ENCODE data around the gene CTF1.
A peak's percentile ranks its signal among the peaks of the same experiment; 100 is the strongest.
"Not testable (repeated sequence)": the region's sequence is repeated elsewhere in the genome, so short reads cannot be mapped to it uniquely, and the experiment has no call there.

The CTF1 gene

GRCh38 chr16:30896261-30896888 lies at the start of gene CTF1:
TSS of gene CTF1 (plus strand) at chr16:30896614. CDS start at chr16:30896644, 30 bp downstream.
- DNase-seq (ENCODE audit: low read depth) = no peak

GRCh38 chr16:30846649-30847402 lies 49.6 kb upstream of the CTF1 start:
- DNase-seq (ENCODE audit: low read depth) = no peak

GRCh38 chr16:30850246-30850645 lies 46.2 kb upstream of the CTF1 start:
- no peak for DNase-seq (ENCODE audit: low read depth)

- DNase-seq (ENCODE audit: low read depth) = no peak
Measured at GRCh38 chr16:30853758-30854157, 42.7 kb upstream of the CTF1 start.

- DNase-seq (ENCODE audit: low read depth) = no peak
Measured at GRCh38 chr16:30858111-30858495, 38.3 kb upstream of the CTF1 start.

- DNase-seq (ENCODE audit: low read depth) = no peak
Measured at GRCh38 chr16:30858829-30859423, 37.5 kb upstream of the CTF1 start.

GRCh38 chr16:30860729-30861128 lies 35.7 kb upstream of the CTF1 start:
- not testable (repeated sequence) for DNase-seq (ENCODE audit: low read depth)

- DNase-seq (ENCODE audit: low read depth) = not testable (repeated sequence)
Measured at GRCh38 chr16:30863178-30863577, 33.2 kb upstream of the CTF1 start.

- DNase-seq (ENCODE audit: low read depth) = no peak
Measured at GRCh38 chr16:30866031-30866430, 30.4 kb upstream of the CTF1 start.

GRCh38 chr16:30867747-30868146 lies 28.7 kb upstream of the CTF1 start:
- DNase-seq (ENCODE audit: low read depth) = no peak

GRCh38 chr16:30870904-30871303 lies 25.5 kb upstream of the CTF1 start:
- no peak for DNase-seq (ENCODE audit: low read depth)

GRCh38 chr16:30874244-30874820 lies 22.1 kb upstream of the CTF1 start:
- no peak for DNase-seq (ENCODE audit: low read depth)

GRCh38 chr16:30874821-30875717 lies 21.3 kb upstream of the CTF1 start:
- peak; percentile 73 for DNase-seq (ENCODE audit: low read depth)

- no peak for DNase-seq (ENCODE audit: low read depth)
Measured at GRCh38 chr16:30875871-30876801, 20.3 kb upstream of the CTF1 start.

- no peak for DNase-seq (ENCODE audit: low read depth)
Measured at GRCh38 chr16:30876867-30877266, 19.5 kb upstream of the CTF1 start.

GRCh38 chr16:30882429-30883310 lies 13.7 kb upstream of the CTF1 start:
- DNase-seq (ENCODE audit: low read depth) = no peak

- no peak for DNase-seq (ENCODE audit: low read depth)
Measured at GRCh38 chr16:30884760-30885159, 11.7 kb upstream of the CTF1 start.

GRCh38 chr16:30885196-30885595 lies 11.2 kb upstream of the CTF1 start:
- no peak for DNase-seq (ENCODE audit: low read depth)

GRCh38 chr16:30886145-30886544 lies 10.3 kb upstream of the CTF1 start:
- no peak for DNase-seq (ENCODE audit: low read depth)

GRCh38 chr16:30887927-30888326 lies 8.5 kb upstream of the CTF1 start:
- no peak for DNase-seq (ENCODE audit: low read depth)
